Renal cortical epithelial cell (primary cell): ENCODE results near the gene THNSL1. TPM values are rescaled to one million over a fixed set of nuclear protein-coding genes. Genes with fewer than 3 reads are reported as not detected.
A peak's percentile ranks its signal among the peaks of the same experiment; 100 is the strongest.
"Not testable (repeated sequence)": the region's sequence is repeated elsewhere in the genome, so short reads cannot be mapped to it uniquely, and the experiment has no call there.

ENCODE experiments used
- DNase-seq: peaks from one replicate; pipeline ENCODE4 v3.0.0-alpha.2; 2011; ENCODE audit warnings: low read depth
- total RNA-seq: library from RNA; depleted of rRNA; stranded (reverse); fragments of >200 nt; gene quantifications from 2 replicates; pipeline ENCODE4 v1.2.3, GENCODE V29; 2014

THNSL1 gene, protein sequence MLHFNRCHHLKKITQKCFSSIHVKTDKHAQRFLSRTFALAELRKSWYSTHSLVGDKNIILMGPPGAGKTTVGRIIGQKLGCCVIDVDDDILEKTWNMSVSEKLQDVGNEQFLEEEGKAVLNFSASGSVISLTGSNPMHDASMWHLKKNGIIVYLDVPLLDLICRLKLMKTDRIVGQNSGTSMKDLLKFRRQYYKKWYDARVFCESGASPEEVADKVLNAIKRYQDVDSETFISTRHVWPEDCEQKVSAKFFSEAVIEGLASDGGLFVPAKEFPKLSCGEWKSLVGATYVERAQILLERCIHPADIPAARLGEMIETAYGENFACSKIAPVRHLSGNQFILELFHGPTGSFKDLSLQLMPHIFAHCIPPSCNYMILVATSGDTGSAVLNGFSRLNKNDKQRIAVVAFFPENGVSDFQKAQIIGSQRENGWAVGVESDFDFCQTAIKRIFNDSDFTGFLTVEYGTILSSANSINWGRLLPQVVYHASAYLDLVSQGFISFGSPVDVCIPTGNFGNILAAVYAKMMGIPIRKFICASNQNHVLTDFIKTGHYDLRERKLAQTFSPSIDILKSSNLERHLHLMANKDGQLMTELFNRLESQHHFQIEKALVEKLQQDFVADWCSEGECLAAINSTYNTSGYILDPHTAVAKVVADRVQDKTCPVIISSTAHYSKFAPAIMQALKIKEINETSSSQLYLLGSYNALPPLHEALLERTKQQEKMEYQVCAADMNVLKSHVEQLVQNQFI
- 2.8 and 11.4 TPM in 2 replicates for total RNA-seq

DNA sequence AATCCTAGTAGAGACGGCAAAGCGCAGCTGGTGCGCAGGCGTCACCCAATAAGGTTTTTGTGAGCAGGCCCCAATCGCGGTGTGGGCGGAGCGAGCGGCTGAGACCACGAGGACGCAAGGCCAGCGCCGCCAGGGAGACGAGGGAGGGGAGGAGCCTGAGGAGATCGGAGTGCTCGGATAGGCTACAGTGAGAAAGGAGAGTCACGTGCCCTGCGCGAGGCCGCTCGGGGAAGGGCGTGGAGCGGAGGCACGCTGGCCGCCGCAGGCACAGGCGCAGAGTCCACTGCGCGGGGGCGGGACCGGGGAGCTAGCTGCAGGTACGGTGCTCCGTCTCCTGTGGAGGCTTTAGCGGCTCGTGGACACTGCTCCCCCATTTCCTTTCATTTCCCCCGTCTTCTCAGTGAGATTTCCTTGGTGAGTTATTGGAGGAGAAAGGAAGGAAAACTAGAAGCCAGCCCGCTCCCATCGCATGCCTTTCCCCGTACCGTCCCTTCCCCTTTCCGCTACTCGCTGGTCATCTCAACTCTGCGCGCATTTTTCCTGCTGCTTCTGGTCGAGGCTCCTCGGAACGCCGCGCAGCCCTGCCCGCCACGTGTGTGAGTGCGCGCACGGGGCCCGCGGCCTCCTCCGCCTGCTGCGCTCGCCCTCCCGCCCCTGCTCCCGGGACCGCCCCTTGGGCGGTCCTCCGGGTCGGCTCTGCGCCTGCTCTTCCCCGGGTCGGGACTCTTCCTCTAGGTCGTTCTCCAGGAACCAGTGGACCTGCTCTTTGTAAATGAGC, at the start of gene THNSL1:
Gene THNSL1 (plus strand): TSS at position 237 of the 778 bp plus-strand sequence. CDS start 6,612 bp downstream, outside the sequence.
- peak; percentile 97 for DNase-seq

DNA sequence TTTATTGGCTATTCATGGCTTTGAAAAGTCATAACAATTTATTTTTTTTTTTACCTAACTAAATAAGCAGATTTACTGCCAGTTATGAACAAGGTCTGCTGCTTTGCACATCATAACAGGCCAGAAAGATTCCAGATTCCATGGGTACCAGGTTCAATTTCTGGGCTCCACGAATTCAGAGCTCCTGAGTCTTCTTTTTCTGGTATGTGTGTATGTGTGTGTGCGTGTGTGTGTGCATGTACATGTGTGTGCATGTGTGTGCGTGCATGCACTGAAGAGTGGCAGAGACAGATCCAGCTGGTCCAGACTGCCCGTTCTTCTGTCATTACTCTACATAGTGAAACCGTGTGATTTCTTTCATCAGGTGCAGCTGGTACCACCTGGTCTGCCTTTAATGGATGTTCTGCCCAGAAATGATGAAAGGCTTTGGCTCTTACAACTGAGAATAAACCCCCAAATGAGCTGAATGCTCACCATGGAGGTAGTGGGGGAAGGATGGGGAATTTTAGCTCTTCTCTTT, 49.4 kb upstream of the THNSL1 start:
- DNase-seq = no peak

DNA sequence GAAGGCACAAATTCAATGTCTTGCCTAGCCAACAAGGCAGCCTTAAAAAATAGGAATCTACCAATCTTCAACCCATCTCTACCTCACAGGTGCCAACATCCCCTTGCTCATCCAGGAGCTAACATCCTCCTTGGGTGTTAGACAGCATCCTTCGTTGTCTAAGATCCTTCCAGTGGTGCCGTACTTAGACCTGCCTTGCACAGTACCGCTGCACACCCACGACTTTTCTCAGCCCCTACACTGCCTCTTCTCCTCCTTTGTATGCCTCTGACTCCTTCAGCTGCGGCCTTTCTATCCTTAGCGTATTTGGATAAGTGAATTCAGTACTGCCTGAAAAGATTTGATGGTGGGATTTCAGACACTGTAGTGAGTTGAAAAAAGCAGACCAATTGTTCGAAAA, 48.1 kb upstream of the THNSL1 start:
- DNase-seq = no peak

DNA sequence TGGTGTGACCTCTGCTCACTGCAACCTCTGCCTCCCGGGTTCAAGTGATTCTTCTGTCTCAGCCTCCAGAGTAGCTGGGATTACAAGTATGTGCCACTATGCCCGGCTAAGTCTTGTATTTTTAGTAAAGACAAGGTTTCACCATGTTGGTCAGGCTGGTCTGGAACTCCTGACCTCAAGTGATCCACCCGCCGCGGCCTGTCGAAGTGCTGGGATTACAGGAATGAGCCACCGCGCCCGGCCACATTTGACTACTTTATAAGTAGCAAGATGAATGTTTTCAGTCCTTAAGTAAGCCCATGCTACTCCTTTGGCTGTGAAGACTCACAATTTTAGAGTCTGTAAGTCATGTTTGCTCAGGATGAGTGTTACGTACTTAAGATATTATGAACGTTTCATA, 47.5 kb upstream of the THNSL1 start:
- DNase-seq = not testable (repeated sequence)

DNA sequence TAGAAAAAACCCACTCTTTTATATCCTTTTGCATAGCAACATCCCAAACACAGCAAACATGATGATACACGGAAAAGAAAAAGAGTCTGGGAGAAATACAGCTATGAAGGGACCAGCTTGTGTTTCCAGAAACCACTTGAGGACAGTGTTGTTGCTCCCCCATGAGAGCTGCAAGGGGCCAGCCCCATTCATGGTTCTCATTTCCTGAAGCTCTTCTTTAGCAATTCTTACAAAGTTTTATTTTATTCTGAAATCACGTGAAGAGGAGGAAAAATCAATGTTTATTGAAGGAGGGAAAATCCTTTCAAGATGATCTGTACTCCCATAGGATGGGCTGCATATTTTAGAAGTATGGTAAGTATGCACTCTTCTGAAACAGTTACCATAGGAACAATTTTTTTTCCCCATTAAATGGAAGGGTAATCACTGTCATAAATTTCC, 46.6 kb upstream of the THNSL1 start:
- DNase-seq = no peak

DNA sequence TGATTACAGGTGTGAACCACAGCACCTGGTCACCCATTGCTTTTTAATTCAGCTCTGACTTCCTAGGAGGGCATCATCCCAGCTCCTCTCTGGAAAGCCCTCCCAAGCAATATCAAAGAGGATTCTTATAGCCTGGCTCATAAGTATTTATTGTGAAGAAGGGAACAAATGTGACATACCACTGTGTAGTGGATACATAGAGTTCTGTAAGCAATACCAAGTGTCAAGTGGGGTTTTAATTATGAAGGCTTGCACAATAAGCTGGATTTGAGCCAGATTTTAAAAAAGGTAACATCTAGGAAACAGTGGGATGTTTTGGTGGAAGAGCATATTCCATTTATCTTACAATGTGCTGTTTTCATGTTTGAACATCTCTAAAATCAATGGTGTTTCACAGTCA, 45.0 kb upstream of the THNSL1 start:
- no peak for DNase-seq

DNA sequence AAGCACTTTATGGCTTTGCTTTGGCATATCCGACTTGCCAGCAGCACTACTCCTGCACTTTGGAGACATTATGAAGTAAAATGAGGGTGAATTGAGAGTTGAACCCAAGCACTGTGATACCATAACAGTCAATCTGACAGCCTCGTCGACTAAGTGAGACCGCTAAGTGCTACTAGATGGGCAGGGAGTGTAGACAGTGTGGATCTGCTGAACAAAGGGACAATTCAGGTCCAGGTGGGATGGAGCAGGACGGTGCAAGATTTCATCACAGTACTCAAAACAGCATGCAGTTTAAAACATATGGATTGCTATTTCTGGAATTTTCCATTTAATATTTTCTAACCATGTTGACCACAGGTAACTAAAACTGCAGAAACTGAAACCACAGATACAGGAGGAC, 43.2 kb upstream of the THNSL1 start:
- DNase-seq = no peak

DNA sequence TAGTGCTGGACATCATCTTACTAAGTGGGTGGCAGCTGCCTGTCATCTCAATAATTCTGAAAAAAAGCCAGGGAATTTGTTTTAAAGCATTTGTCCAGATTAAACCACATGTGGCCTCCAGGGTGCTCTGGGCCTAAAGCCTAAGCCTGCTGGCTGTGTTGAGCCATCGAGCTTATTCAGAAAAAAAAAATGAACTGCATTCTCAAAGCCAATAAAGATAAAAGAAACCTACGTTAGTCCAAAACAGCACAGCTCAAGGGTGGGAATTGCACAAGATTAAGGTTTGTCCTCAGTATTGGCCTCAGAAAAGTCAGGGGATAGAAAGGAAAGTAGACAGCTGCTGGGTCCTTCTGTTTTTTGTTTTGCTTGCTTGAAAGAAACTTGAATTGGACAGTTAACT, 41.4 kb upstream of the THNSL1 start:
- DNase-seq = no peak

DNA sequence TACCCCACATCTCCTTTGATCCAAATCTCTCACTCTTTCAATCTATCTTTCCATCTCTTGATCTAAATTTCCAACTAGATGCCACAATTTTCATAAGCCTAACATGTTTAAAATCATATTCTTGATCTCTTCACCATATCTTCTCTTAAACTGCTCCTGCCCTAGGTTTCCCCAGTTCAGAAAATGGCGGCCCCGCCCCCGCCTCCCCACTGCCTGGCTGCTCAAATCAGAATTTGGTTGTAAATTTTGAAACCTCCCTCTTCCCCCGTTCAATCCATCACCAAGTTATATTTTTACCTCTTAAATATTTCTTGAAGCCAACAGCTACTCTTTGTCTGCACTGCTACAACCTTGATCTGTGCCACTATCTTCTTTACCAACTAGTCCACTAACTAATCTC, 36.7 kb upstream of the THNSL1 start:
- no peak for DNase-seq

DNA sequence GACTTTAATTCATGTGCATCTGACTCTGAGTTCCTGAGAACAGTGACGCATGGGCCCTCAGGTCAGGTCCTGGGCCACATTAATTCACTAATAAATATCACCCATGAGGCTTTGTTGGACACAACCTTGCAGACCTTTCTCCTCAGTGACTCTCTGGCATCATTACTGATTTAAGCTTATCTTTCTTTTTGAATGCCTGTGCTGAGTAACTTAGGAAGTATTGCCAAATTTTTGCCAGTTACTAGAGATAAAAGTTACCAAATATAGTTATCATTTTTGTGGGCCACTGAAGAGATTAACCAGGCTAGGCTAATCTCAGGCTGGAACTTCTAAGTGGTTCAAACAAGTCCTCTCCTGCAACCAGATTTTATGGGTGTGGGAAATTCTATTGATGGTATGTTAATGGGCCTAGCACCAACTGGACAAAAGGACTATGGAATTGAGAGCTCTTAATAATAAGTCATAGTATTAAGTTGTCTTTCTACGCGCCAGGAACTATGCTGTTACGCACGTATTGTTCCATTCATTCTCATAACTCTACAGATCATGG, 35.2 kb upstream of the THNSL1 start:
- DNase-seq = no peak

DNA sequence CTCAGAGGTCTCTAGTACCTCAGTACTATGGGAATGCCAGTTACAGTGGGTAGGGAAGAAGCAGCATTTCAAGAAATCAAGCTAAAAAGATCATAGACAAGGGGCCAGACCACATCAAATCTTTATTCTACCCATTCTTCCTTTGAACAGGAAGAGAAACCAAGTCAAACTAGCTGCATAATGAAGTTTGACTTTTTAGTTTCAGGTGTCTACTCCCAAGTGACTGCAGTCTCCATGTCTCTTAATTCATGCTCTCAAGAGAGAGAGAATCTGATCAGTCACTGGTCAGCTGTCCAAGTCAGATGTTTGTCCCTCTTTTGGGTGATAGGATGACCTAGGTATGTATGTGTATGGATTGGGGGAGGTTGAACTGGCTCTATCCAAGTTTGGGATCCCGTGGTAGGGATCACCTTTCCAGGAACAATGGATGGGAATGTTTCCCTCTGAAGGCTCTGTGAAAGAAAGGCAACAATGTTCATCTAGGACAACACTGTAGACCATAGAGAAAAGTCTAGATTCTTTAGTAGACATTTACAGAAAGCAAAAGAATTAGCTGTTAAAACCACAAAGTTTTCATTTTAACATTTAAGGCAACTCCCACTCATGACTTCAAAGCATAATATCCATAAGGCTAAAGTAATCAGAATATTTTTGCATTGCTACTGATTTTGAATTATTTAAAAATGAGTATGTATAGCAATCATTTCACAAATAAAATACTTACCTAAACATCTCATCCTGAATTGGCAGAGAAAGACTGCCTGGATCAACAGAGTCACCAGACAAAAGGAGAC, 33.9 kb upstream of the THNSL1 start:
- no peak for DNase-seq

DNA sequence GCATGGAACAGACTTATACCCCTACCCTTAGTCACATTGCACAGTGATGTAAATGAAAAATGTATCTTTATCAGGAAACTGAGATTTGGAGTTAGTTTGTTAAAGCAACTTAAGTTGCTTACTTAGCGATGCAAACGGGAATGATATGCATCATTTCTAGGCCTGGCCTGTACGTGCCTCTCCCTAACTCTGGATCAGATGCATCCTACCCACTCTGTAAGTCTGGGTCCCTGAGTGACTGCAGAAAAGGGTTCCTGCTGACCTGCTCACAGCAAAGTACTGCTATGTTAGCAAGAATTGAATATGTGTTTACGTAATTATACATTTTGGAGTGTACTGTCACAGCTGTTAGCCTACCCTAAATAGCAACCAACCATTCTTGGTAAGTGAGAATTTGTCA, 33.3 kb upstream of the THNSL1 start:
- no peak for DNase-seq

DNA sequence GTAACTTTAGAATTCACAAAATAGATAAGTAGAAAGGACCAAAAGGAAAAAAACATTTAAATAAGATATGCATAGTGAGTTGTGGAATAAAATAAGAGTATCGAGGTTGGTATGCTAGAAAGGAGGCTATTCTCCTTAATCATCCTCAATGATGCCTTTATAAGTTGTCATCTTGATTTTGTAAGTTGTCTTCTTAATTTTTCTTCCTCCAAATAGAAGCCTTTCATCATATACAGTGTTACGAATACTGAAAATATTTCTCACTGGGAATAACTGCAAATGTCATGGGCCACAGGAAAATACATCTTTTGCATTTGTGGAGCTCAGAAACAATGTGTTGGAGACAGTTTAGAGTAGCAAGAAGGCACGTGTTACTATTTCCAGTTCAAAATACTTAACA, 32.5 kb upstream of the THNSL1 start:
- no peak for DNase-seq

DNA sequence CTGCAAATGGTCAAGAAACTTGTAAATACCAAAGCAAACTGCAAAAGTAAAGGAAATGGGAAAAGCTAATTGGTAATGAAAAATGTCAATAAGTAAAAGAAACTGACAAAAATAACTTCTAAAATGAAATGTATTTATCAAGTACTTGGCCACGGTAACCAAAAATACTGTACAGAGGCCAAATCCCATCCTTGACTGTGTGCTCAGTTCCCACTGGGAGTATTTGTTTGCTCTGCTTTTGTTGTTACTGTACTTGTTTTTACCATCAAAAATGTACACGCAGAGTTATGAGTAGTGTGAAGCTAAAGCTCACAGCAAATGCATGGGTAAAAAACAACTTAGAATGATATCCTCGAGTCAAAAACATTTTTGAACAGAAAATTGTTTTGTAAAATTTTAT, 31.5 kb upstream of the THNSL1 start:
- DNase-seq = no peak

DNA sequence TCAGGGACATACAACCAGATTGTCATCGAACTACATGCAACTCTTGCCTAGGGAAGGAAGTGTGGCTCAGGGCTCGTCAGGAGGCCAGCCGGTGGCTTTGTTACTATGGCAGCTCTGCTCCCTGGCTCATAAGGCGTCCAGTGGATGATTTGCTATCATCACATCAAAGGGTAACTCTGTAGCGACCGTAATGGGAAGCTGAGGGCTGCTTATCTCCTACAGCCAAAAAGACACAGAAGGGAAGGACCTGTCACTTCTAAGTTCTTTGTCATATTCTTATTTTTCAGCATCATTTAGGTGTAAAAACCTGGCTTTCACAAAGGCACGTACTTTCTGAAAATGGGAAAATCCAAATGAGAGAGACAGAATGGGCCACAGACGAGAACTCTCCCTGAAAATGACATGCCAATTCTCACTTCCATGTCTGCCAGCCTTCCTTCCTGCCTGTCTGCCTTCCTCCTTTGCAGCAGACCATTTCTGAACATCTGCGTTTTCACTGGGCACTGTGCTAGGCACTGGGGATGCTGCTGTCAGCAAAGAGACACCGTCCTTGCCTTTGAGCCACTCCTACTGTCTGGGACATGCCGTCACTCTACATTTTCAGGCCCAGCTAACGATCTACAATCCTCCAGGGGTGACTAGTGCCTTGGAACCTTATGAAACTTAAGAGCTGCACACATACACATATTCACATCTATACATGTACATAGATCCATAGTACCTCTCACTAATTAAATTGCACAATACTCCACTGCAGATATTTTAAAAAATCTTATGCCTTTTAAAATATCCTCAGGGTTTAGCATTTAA, 27.4 kb upstream of the THNSL1 start:
- no peak for DNase-seq

DNA sequence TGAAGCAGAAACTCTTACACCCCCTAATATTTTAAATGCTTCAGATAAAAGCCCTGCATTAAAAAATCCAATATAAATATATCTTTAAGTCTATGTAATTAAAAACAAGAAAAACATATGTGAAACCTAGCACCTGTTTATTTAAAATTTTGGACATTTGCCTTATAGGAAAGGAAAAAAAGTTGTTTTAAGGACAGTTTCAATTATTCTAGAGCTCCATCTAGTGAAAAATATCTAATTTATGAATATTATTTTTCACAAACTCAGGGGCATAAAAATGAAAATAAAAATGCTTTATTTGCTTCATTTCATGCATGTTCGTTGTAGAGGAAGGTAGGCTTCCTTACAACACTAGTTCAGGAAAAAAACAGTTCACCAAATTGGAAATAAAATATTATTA, 26.5 kb upstream of the THNSL1 start:
- DNase-seq = no peak

DNA sequence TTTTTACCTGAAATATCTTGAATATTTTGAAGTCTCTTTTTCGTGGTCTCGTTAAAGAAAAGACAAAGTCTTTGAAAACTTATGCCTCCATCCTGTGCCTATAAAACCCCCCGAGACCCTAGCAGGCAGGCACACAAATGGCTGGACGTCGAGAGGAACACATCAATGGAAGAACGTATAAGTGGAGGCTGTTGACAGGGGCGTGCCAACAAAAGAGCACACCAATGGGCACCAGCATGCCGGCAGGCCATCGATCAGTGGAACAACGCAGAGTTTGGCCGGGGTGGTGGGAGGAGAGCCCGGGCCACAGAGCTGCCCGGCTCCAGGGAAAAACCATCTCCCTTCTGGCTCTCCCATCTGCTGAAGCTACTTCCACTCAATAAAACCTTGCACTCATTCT, 25.1 kb upstream of the THNSL1 start:
- DNase-seq = no peak

DNA sequence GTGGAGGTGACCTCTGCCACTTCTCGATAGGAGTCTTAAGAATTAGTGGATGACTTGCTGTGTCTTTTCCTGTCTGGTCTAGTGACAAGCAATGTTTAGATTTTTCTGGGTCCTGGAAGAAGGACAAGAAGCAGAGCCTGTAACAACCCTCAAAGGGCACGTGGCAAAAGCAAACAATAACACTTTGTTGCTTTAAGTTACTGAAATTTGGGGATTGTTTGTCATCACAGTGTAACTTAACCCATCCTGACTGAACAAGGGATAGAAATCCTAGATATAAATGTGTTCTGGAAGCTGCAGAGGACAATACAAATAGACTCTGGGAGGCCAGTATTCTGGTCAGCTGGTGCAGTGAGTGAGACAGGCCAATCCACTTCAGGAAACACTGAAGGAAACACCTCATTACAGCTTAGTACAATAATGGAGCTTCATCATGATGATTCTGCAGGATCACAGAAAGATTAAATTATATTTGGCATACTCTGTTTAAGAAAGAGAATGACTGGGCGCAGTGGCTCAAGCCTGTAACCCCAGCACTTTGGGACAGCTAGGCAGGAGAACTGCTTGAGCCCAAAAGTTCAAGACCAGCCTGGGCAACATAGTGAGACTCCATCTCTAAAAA, 23.8 kb upstream of the THNSL1 start:
- DNase-seq = no peak

DNA sequence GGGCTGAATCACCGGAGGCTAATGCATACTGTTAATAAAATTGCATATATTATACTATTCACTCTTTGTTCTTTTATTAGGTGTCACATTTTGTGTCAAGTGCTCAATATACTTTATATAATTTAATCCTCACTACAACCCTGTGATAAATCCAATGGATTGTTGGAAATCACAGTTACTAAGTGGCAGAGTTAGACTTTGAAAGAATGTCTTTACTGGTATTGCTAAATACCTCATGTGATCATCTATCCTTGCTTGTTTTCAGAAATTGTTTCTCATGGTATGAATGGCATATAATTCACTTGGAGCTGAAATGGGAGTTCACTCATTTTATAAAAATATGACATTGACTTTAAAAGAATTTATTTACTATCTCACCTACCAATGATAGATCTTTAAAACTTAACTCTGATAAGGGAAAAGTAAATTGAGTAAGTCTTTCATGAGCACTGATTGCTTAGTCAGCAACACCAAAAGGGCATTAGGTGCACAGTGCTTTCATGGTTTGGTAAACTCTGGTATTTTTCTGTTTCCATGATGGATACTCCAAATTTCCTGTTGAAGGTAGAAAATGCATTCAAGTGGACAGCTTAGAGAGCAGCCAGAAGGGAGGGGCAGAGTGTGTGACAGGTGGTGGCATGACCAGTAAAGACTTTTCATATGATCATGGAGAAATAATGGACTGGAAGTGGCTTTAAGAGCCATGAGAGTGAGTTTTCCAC, 23.0 kb upstream of the THNSL1 start:
- DNase-seq = peak; percentile 91
